Right atrium auricular region (tissue), 2 donors: ENCODE measurements around the gene MISFA. TPM values are rescaled to one million over a fixed set of nuclear protein-coding genes. Genes with fewer than 3 reads are reported as not detected.

ENCODE experiments used
- DNase-seq: peaks from one replicate; pipeline ENCODE4 v3.0.0-alpha.2; 2019; ENCODE audit warnings: low spot score
- H3K27ac ChIP-seq, 2 donors: fragments of 200-600 bp; sonication (generic); 1 replicate in 1 of 2; 2 replicates in 1 of 2; pipeline ENCODE4 v1.5.1; 2016 to 2019
- H3K27me3 ChIP-seq, 2 donors: fragments of 200-600 bp; sonication (generic); one replicate each; pipeline versions ENCODE4 v1.5.1 to v1.6.0; 2017 to 2019
- H3K36me3 ChIP-seq: fragments of 200-600 bp; sonication (generic); one replicate; pipeline ENCODE4 v1.5.1; 2016
- H3K4me1 ChIP-seq, 2 donors: fragments of 200-600 bp; sonication (generic); one replicate each; pipeline versions ENCODE4 v1.5.1 to v1.6.0; 2017 to 2019
- H3K4me3 ChIP-seq, 2 donors: fragments of 200-600 bp; sonication (generic); 1 replicate in 1 of 2; 2 replicates in 1 of 2; pipeline ENCODE4 v1.5.1; 2017 to 2019; ENCODE audit warnings: mild to moderate bottlenecking in 1 of 2, moderate library complexity in 1 of 2
- H3K9me3 ChIP-seq, 2 donors: fragments of 200-600 bp; sonication (generic); one replicate each; pipeline ENCODE4 v1.5.1; 2019
- CTCF ChIP-seq, 2 donors: fragments of 200-600 bp; sonication (generic); IDR thresholded peaks; one replicate each; pipeline ENCODE4 v1.5.1; 2019; ENCODE audit warnings: antibody characterized with exemption in 2 of 2
- total RNA-seq, 2 donors: library from RNA; depleted of rRNA; stranded (reverse); fragments of >200 nt; gene quantifications; one replicate each; pipeline ENCODE4 v1.1.0, GENCODE V29; 2016

The MISFA gene
- total RNA-seq, result 1 to 10 TPM; 1.3 to 8.3 TPM

GRCh38 chr11:18599739-18600230 lies at the start of gene MISFA:
MISFA (plus strand) TSS chr11:18599789; CDS start chr11:18599929, 140 bp downstream.
- H3K27ac ChIP-seq, result peak within 1 kb of the TSS in 1 of 2 donors; percentile 69
- no peaks in the 10 kb centered on the region for H3K27me3 ChIP-seq
- no peak for TF ChIP-seq CTCF (IDR thresholded peaks at IDR 0.05)
- H3K9me3 ChIP-seq, result no peaks in the 10 kb centered on the region
- peaks cover 0 to 14% of the 10 kb centered on the region in 2 donors for H3K4me1 ChIP-seq
- DNase-seq, result no peak
- no peak within 1 kb of the TSS for H3K4me3 ChIP-seq
- H3K36me3 ChIP-seq, result peaks cover 13% of the 10 kb centered on the region

- H3K27ac ChIP-seq, result no peak overlapping the region
- no peaks in the 10 kb centered on the region for H3K27me3 ChIP-seq
- H3K9me3 ChIP-seq, result no peaks in the 10 kb centered on the region
- DNase-seq, result no peak
- no peak for TF ChIP-seq CTCF (IDR thresholded peaks at IDR 0.05)
- H3K4me1 ChIP-seq, result no peaks in the 10 kb centered on the region
- peaks cover 44% of the 10 kb centered on the region for H3K36me3 ChIP-seq
- H3K4me3 ChIP-seq, result no peak overlapping the region
These were observed 36.4 kb upstream of the MISFA start for GRCh38 chr11:18563090-18563730.

- DNase-seq, result no peak
- Histone ChIP-seq H3K27ac (no peak overlapping the region), H3K36me3 (peaks cover 42% of the 10 kb centered on the region), H3K27me3 (no peaks in the 10 kb centered on the region), H3K4me1 (no peaks in the 10 kb centered on the region), H3K4me3 (no peak overlapping the region), H3K9me3 (no peaks in the 10 kb centered on the region)
- no peak for TF ChIP-seq CTCF (IDR thresholded peaks at IDR 0.05)
These were observed 35.4 kb upstream of the MISFA start for GRCh38 chr11:18564149-18564548.

GRCh38 chr11:18566406-18566805 lies 33.2 kb upstream of the MISFA start:
- H3K4me3 ChIP-seq, result no peak overlapping the region
- H3K4me1 ChIP-seq, result no peaks in the 10 kb centered on the region
- TF ChIP-seq CTCF (IDR thresholded peaks at IDR 0.05), result no peak
- no peak for DNase-seq
- H3K27ac ChIP-seq, result no peak overlapping the region
- H3K36me3 ChIP-seq, result peaks cover 47% of the 10 kb centered on the region
- H3K27me3 ChIP-seq, result no peaks in the 10 kb centered on the region
- H3K9me3 ChIP-seq, result no peaks in the 10 kb centered on the region

- H3K27me3 ChIP-seq, result no peaks in the 10 kb centered on the region
- TF ChIP-seq CTCF (IDR thresholded peaks at IDR 0.05), result no peak
- no peaks in the 10 kb centered on the region for H3K9me3 ChIP-seq
- peaks cover 47% of the 10 kb centered on the region for H3K36me3 ChIP-seq
- no peak overlapping the region for H3K4me3 ChIP-seq
- H3K27ac ChIP-seq, result no peak overlapping the region
- no peak for DNase-seq
- H3K4me1 ChIP-seq, result no peaks in the 10 kb centered on the region
These were observed 32.5 kb upstream of the MISFA start for GRCh38 chr11:18567081-18567480.

DNA sequence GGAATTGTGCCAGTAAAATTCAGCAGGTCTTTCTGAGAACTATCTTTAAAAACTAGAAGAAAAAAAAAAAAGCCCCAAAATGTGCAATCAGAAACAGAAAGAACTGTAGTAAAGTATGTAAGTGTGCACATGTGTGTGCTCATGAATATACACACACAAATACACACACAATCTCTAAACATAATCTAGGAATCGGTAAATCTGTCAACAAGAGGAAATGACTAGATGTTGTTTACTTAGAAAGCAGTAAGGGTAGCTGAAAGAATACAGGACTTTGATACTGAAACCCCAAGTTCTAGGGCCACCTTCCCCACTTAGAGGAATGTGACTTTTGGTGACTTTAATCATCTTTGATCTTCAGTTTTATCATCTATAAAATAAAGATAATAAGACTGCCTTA lies 24.2 kb upstream of the MISFA start:
- H3K4me3 ChIP-seq, result no peak overlapping the region
- H3K27ac ChIP-seq, result no peak overlapping the region
- no peak for TF ChIP-seq CTCF (IDR thresholded peaks at IDR 0.05)
- peaks cover 42% of the 10 kb centered on the region for H3K36me3 ChIP-seq
- no peak for DNase-seq
- no peaks in the 10 kb centered on the region for H3K9me3 ChIP-seq
- no peaks in the 10 kb centered on the region for H3K4me1 ChIP-seq
- no peaks in the 10 kb centered on the region for H3K27me3 ChIP-seq
